GM23338 (cell line): ENCODE measurements around the gene FHL1. TPM values are rescaled to one million over a fixed set of nuclear protein-coding genes. Genes with fewer than 3 reads are reported as not detected.

ENCODE experiments used
- ATAC-seq: fragments of 200-7000 bp; cut with Tn5 transposase; 3 replicates; pipeline ENCODE4 v1.9.1; 2020
- DNase-seq: peaks from one replicate; pipeline ENCODE4 v3.0.0-alpha.2; 2015; ENCODE audit warnings: low spot score
- H2AFZ ChIP-seq: fragments of 200-600 bp; sonication (generic); 2 replicates; pipeline ENCODE4 v1.8.0; 2016; ENCODE audit warnings: antibody characterized with exemption, mild to moderate bottlenecking, moderate library complexity
- H3F3A ChIP-seq: fragments of 200-600 bp; sonication (generic); replicated peaks from 2 replicates; pipeline ENCODE4 v1.8.0; 2017; ENCODE audit warnings: antibody characterized with exemption, mixed run types, low read depth
- H3K27ac ChIP-seq: fragments of 200-600 bp; sonication (generic); 2 replicates; pipeline ENCODE4 v1.6.1; 2016; ENCODE audit warnings: low read depth
- H3K27me3 ChIP-seq: fragments of 200-600 bp; sonication (generic); 2 replicates; pipeline ENCODE4 v1.8.0; 2016; ENCODE audit warnings: mild to moderate bottlenecking, mixed run types, moderate library complexity; ENCODE audit not compliant: insufficient read depth
- H3K36me3 ChIP-seq: fragments of 200-600 bp; sonication (generic); 2 replicates; pipeline ENCODE4 v1.8.0; 2016; ENCODE audit warnings: mild to moderate bottlenecking; ENCODE audit not compliant: insufficient read depth
- H3K4me1 ChIP-seq: fragments of 200-600 bp; sonication (generic); 2 replicates; pipeline ENCODE4 v1.8.0; 2016; ENCODE audit warnings: mild to moderate bottlenecking, moderate library complexity; ENCODE audit not compliant: insufficient read depth
- H3K4me2 ChIP-seq: fragments of 200-600 bp; sonication (generic); 2 replicates; pipeline ENCODE4 v1.7.1; 2017; ENCODE audit warnings: mixed run types
- H3K4me3 ChIP-seq: fragments of 200-600 bp; sonication (generic); 2 replicates; pipeline ENCODE4 v1.6.1; 2016; ENCODE audit warnings: mixed run types
- H3K79me2 ChIP-seq: fragments of 200-600 bp; sonication (generic); replicated peaks from 2 replicates; pipeline ENCODE4 v1.8.0; 2017; ENCODE audit warnings: mild to moderate bottlenecking; ENCODE audit not compliant: insufficient read depth
- H3K9me2 ChIP-seq: fragments of 200-600 bp; sonication (generic); 2 replicates; pipeline ENCODE4 v1.8.0; 2017; ENCODE audit not compliant: insufficient read depth
- H4K20me1 ChIP-seq: fragments of 200-600 bp; sonication (generic); replicated peaks from 2 replicates; pipeline ENCODE4 v1.8.0; 2017; ENCODE audit warnings: mild to moderate bottlenecking; ENCODE audit not compliant: insufficient read depth
- H3K27ac Mint-ChIP-seq: 2 replicates; pipeline ENCODE4 v1.8.0; 2020; ENCODE audit warnings: inconsistent platforms, mild to moderate bottlenecking, moderate library complexity, mixed read lengths
- H3K27me3 Mint-ChIP-seq: 3 replicates; pipeline ENCODE4 v1.8.0; 2022; ENCODE audit warnings: low read depth, mild to moderate bottlenecking, moderate library complexity, mixed read lengths, inconsistent platforms; ENCODE audit not compliant: insufficient read depth, poor library complexity
- H3K36me3 Mint-ChIP-seq: 3 replicates; pipeline ENCODE4 v1.8.0; 2021; ENCODE audit warnings: low read depth, mild to moderate bottlenecking, inconsistent platforms, moderate library complexity, mixed read lengths
- H3K4me1 Mint-ChIP-seq: 3 replicates; pipeline ENCODE4 v1.8.0; 2020; ENCODE audit warnings: mild to moderate bottlenecking, inconsistent platforms, mixed read lengths
- H3K4me3 Mint-ChIP-seq: 3 replicates; pipeline ENCODE4 v1.8.0; 2021; ENCODE audit warnings: moderate library complexity, mild to moderate bottlenecking, inconsistent platforms, mixed read lengths
- H3K9me3 Mint-ChIP-seq: 3 replicates; pipeline ENCODE4 v1.8.0; 2020; ENCODE audit warnings: moderate library complexity, mild to moderate bottlenecking, inconsistent platforms, mixed read lengths
- CREB1 ChIP-seq: fragments of 250-450 bp; sonication (Bioruptor Pico); IDR thresholded peaks from 2 replicates; pipeline ENCODE4 v1.5.0; 2020; ENCODE audit warnings: low read depth, mild to moderate bottlenecking, moderate library complexity
- ETS1 ChIP-seq: IDR thresholded peaks from 2 replicates; pipeline ENCODE4 v1.6.1; 2016; ENCODE audit warnings: antibody characterized with exemption
- EZH2 ChIP-seq: fragments of 200-600 bp; sonication (generic); IDR thresholded peaks from one replicate; pipeline ENCODE4 v1.8.0; 2017; ENCODE audit warnings: antibody characterized with exemption, mild to moderate bottlenecking, low read depth; ENCODE audit not compliant: unreplicated experiment
- JUNB ChIP-seq: IDR thresholded peaks from one replicate; pipeline ENCODE4 v1.6.1; 2016; ENCODE audit warnings: antibody characterized with exemption; ENCODE audit not compliant: unreplicated experiment
- NANOG ChIP-seq: IDR thresholded peaks from 2 replicates; pipeline ENCODE4 v1.6.1; 2016; ENCODE audit warnings: antibody characterized with exemption, borderline replicate concordance
- POLR2AphosphoS5 ChIP-seq: IDR thresholded peaks from 2 replicates; pipeline ENCODE4 v1.6.1; 2016; ENCODE audit warnings: antibody characterized with exemption, low read depth
- REST ChIP-seq: IDR thresholded peaks from one replicate; pipeline ENCODE4 v1.6.1; 2018; ENCODE audit warnings: antibody characterized with exemption; ENCODE audit not compliant: unreplicated experiment
- STAT1 ChIP-seq: IDR thresholded peaks from one replicate; pipeline ENCODE4 v1.6.1; 2016; ENCODE audit warnings: antibody characterized with exemption; ENCODE audit not compliant: unreplicated experiment
- ZNF114 ChIP-seq: fragments of 250-450 bp; sonication (Bioruptor Pico); IDR thresholded peaks from 2 replicates; pipeline ENCODE4 v1.5.0; 2020; ENCODE audit warnings: mild to moderate bottlenecking, moderate library complexity
- ZNF331 ChIP-seq: fragments of 250-450 bp; sonication (Bioruptor Pico); IDR thresholded peaks from 2 replicates; pipeline ENCODE4 v1.5.0; 2020; ENCODE audit warnings: low read depth, mild to moderate bottlenecking, moderate library complexity
- polyA plus RNA-seq: library from polyadenylated mRNA; unstranded; fragments of >200 nt; fragmentation: Nextera tagmentation; extraction: Ambion mirVana; gene quantifications from 2 replicates; pipeline ENCODE4 v1.2.1, GENCODE V29; 2016
- total RNA-seq: library from RNA; depleted of rRNA; stranded (reverse); fragments of >200 nt; shearing (Covaris generic); gene quantifications from 2 replicates; pipeline ENCODE4 v1.2.3, GENCODE V29; 2014
- TF ChIP-seq, protein P1 (sequence below), 2 experiments: fragments of 200-600 bp in 1 of 2; sonication (generic) in 1 of 2; conservative IDR thresholded peaks; 2 replicates each; pipeline versions ENCODE4 v1.5.1 to v1.6.1; 2016 to 2017; ENCODE audit warnings: antibody characterized with exemption in 2 of 2, low read depth in 2 of 2, mild to moderate bottlenecking in 2 of 2, moderate library complexity in 1 of 2

FHL1 gene
- total and polyA plus RNA-seq, 2 experiments from 2014 or later = 47.9 to 60.4 TPM

GRCh38 chrX:136157187-136157586 lies 9.9 kb downstream of the FHL1 start (continued):
- no peak for TF ChIP-seq ZNF114
- TF ChIP-seq REST = no peak
- no peak for TF ChIP-seq ZNF331 (CRISPR knock-in tag)
- TF ChIP-seq STAT1 = no peak
- TF ChIP-seq, protein P1, sequence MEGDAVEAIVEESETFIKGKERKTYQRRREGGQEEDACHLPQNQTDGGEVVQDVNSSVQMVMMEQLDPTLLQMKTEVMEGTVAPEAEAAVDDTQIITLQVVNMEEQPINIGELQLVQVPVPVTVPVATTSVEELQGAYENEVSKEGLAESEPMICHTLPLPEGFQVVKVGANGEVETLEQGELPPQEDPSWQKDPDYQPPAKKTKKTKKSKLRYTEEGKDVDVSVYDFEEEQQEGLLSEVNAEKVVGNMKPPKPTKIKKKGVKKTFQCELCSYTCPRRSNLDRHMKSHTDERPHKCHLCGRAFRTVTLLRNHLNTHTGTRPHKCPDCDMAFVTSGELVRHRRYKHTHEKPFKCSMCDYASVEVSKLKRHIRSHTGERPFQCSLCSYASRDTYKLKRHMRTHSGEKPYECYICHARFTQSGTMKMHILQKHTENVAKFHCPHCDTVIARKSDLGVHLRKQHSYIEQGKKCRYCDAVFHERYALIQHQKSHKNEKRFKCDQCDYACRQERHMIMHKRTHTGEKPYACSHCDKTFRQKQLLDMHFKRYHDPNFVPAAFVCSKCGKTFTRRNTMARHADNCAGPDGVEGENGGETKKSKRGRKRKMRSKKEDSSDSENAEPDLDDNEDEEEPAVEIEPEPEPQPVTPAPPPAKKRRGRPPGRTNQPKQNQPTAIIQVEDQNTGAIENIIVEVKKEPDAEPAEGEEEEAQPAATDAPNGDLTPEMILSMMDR (conservative IDR thresholded peaks at IDR 0.05; ENCODE audit: low read depth in 2 of 2) = no peak
- no peak for TF ChIP-seq EZH2
- no peak for TF ChIP-seq JUNB
- TF ChIP-seq ETS1 = no peak
- no peak for TF ChIP-seq NANOG
- TF ChIP-seq POLR2AphosphoS5 = no peak

DNA sequence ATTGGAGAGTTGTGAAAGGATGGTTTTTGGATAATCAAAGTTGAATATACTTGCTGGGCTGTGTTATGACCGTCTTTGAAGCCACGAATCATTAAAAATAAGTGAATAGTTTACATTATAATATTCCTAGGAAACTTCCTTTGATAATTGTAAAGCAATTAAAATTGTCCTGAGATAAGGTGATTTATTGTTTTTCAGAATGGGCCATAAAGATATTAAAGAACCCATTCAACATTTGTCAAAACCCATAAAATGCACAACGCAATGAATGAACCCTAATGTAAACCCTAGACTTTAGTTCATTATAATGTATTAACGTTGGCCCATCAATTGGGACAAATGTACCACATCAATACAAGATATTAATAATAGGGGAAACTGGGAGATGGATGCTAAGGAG lies 11.4 kb downstream of the FHL1 start:
- Mint-ChIP-seq H3K27me3 (no peaks in the 10 kb centered on the region), H3K4me1 (peaks cover 6% of the 10 kb centered on the region; the same call in 2 of the 3 replicates), H3K36me3 (no peaks in the 10 kb centered on the region), H3K9me3 (no peaks in the 10 kb centered on the region), H3K4me3 (no peak overlapping the region), H3K27ac (no peak overlapping the region)
- Histone ChIP-seq H2AFZ (no peak overlapping the region), H3K36me3 (no peaks in the 10 kb centered on the region), H3K4me1 (peaks cover 4% of the 10 kb centered on the region; the same call in 1 of the 2 replicates), H3K4me2 (no peak overlapping the region), H3K79me2 (peaks cover 56% of the 10 kb centered on the region), H4K20me1 (no peaks in the 10 kb centered on the region; the same call in 1 of the 2 replicates), H3K4me3 (no peak overlapping the region), H3K27ac (no peak overlapping the region), H3K9me2 (no peaks in the 10 kb centered on the region), H3K27me3 (no peaks in the 10 kb centered on the region), H3F3A (no peaks in the 10 kb centered on the region)
- ATAC-seq (no peak), DNase-seq (no peak)
- TF ChIP-seq POLR2AphosphoS5 (no peak), ETS1 (no peak), CREB1 (no peak), ZNF331 (CRISPR knock-in tag) (no peak), STAT1 (no peak), JUNB (no peak)
- TF ChIP-seq, protein P1 (conservative IDR thresholded peaks at IDR 0.05; ENCODE audit: low read depth in 2 of 2) = no peak
